C4-2B (cell line): ENCODE measurements around the gene LMOD3.

Source experiments
- CTCF ChIP-seq: fragments of 450-650 bp; conservative IDR thresholded peaks from 2 replicates; pipeline ENCODE4 v1.5.1; 2017; ENCODE audit warnings: mild to moderate bottlenecking
- ZFX ChIP-seq: fragments of 450-650 bp; IDR thresholded peaks from 2 replicates; pipeline ENCODE4 v1.6.1; 2017

GRCh38 chr3:69097407-69098086 lies 24.8 kb downstream of the LMOD3 start:
- TF ChIP-seq CTCF (no peak), ZFX (no peak)
